ENCODE measurements around the gene PAX4.

PAX4 gene

DNA sequence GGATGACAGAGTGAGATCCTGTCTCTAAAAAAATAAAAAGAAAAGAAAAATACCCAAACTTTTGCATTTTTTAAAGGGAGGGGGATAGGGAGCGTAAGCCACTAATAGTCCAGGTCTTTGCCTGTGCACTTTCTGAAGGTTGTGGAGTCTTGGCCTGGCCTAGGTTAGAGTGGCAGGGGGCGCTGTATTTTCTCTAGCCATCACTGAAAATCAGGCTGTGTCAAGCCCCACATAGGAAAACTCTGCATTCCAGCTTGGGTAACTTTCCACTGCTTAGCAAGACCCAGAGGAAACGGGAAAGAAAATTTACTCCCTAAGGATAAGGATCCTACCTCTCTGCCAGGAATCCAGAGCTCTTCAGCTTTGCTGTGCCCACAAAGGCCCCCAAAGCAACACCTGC is 10.5 kb upstream of the PAX4 start:
- no peak for DNase-seq (ENCODE audit: low read depth)

- DNase-seq (ENCODE audit: low read depth) = no peak
Observed at GRCh38 chr7:127625331-127625730, 7.4 kb upstream of the PAX4 start.

GRCh38 chr7:127620406-127621233 is 2.7 kb upstream of the PAX4 start:
- no peak for DNase-seq (ENCODE audit: low read depth)

DNA sequence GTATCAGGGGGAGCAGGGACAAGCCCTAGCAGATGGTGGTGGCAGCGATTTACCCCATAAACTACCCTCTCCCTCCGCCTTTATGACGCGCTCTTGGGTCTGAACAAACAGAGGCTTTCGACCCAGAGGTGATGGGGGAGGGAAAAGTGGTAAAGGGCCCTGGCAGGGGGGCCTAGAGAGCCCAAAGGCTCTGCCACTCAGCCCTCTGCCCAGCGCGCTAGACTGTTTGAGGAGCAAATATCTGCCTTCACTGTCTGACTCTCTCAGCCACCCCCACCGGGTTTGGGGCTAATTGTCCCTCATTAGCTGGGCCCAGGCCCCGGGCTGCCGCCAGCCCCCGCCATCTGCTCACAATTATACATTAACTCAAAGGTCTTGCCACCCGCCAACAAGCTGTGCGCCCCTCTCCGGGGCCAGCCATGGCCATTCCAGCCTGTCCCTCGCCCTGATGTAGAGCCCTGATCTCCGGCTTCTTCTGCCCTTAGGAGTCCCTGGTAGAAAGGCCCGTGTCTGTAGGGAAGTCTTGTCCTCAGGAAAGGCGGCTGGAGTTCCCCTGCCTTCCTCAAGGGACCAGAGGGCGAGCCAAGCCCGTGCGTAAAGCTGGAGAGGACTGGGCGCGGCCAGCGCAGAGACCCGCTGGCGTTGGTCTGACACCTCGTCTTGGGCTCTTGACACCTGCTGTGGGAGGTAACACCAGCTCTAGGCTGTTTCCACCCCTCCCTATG is 1.9 kb upstream of the PAX4 start:
- DNase-seq (ENCODE audit: low read depth) = no peak

- no peak for DNase-seq (ENCODE audit: low read depth)
Observed at GRCh38 chr7:127618775-127619174, 833 bp upstream of the PAX4 start.

GRCh38 chr7:127616724-127617123 is 1.2 kb downstream of the PAX4 start:
- no peak for DNase-seq (ENCODE audit: low read depth)

GRCh38 chr7:127612263-127612662 is 5.7 kb downstream of the PAX4 start:
- DNase-seq (ENCODE audit: low read depth) = no peak

DNA sequence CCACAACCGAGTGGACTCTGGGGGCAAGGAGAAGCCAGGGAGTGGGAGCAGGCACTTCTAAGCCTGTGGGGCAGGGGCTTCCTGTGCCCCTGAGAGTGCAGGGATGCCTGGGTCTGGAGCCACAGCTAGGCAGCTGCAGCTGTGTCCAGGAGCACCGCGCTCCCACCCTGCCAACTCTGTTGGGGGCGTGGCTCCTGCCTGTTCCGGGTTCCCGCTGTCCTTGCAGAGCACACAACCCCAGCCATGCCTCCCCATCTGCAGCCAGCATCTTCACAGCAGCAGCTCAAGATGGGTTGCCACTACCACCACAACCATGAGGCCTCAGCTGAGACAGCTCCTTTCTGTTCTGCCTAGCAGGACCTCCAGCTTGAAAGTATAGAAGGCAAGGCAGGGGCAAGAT is 8.6 kb downstream of the PAX4 start:
- DNase-seq (ENCODE audit: low read depth) = no peak

- no peak for DNase-seq (ENCODE audit: low read depth)
Observed at GRCh38 chr7:127608446-127608845, 9.5 kb downstream of the PAX4 start.

GRCh38 chr7:127600885-127601284 is 17.1 kb downstream of the PAX4 start:
- DNase-seq (ENCODE audit: low read depth) = no peak

GRCh38 chr7:127598318-127598717 is 19.6 kb downstream of the PAX4 start:
- DNase-seq (ENCODE audit: low read depth) = no peak

- DNase-seq (ENCODE audit: low read depth) = no peak
Observed at GRCh38 chr7:127595737-127596136, 22.2 kb downstream of the PAX4 start.

DNA sequence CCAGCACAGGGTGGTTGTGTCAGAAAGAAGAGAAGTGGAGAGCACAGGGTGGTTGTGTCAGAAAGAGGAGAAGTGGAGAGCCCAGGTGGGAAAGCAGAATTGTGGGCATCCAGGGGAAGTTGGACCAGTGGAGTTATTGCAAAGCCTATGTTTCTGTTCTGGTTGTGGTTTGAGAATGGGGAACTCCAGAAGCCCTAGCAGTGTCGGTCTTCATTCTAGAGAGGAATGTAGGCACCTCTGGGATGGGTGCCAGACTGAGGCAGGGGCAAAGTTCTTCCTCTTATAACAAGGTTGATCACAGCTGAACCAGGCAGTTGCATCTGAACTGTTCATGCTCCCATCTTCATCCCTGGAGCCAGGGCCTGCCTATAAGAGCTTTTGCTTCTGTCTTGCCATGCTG is 23.5 kb downstream of the PAX4 start:
- no peak for DNase-seq (ENCODE audit: low read depth)

DNA sequence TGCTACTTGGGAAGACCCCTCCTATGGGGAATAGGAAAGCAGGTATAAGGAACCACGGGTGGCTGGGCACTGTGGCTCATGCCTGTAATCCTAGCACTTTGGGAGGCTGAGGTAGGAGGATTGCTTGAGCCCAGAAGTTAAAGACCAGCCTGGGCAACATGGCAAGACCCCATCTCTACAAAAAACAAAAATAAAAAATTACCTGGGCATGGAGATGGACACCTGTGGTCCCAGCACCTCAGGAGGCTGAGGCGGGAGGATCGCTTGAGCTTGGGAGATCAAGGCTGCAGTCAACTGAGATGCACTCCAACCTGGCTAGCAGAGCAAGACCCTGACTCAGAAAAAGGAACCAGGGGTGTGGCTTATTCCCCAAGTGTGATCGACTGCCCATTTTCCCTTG is 25.4 kb downstream of the PAX4 start:
- no peak for DNase-seq (ENCODE audit: low read depth)

DNA sequence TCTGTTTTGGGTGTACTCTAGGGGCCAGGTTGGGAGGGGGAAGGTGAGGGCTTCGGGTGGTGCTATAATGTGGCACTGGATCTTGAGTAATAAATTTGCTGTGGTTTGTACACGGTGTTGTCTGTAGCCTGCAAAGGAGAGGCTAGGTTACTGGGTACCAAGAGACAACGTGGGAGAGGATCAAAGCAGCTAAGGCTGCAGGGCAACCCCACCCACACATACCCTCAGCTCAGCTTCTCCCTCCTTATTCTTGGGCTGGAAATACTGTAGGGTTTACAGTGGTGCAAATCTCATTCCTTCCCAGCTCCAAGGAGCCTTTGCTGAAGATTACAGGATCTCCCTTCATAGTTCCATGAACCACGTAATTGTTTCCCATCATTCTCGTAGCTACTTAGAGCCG is 26.4 kb downstream of the PAX4 start:
- no peak for DNase-seq (ENCODE audit: low read depth)

- DNase-seq (ENCODE audit: low read depth) = no peak
Observed at GRCh38 chr7:127591189-127591588, 26.8 kb downstream of the PAX4 start.

GRCh38 chr7:127589896-127590295 is 28.0 kb downstream of the PAX4 start:
- no peak for DNase-seq (ENCODE audit: low read depth)

DNA sequence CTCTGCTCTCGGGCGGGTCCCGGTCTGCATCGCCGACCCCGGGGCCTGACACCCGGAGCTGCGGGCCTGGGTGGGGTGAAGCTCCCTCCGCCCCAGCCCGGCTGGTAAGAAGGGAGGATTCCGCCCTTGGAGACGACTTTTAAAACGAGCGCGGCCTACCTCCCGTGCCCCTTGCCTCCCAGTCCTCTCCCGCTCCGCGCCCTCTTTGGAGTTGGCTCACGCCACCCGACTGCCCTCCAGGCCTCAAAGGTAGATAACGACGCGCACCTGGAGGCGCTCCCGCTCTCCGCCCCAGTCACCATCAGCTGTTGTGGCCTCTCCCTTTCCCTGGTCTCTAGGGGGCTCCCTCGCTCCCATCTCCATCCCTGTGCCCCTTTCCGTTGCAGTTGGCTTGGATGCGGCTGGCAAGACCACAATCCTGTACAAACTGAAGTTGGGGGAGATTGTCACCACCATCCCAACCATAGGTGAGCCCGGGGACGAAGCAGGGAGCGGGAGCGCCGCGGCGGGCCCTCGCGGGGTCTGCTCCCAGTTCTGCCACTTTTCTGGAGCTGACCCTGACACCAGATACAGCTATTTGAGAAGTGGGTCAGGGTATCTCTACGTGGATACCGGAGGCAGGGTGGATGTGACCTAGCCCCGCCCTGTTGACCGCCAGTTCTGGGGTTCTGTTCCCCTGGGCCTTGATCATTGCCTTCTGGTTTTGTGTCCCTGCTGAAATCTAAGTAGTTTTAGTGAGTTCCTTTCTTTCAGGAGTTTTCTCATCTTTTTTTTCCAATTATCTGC is 29.1 kb downstream of the PAX4 start:
- no peak for DNase-seq (ENCODE audit: low read depth)

DNA sequence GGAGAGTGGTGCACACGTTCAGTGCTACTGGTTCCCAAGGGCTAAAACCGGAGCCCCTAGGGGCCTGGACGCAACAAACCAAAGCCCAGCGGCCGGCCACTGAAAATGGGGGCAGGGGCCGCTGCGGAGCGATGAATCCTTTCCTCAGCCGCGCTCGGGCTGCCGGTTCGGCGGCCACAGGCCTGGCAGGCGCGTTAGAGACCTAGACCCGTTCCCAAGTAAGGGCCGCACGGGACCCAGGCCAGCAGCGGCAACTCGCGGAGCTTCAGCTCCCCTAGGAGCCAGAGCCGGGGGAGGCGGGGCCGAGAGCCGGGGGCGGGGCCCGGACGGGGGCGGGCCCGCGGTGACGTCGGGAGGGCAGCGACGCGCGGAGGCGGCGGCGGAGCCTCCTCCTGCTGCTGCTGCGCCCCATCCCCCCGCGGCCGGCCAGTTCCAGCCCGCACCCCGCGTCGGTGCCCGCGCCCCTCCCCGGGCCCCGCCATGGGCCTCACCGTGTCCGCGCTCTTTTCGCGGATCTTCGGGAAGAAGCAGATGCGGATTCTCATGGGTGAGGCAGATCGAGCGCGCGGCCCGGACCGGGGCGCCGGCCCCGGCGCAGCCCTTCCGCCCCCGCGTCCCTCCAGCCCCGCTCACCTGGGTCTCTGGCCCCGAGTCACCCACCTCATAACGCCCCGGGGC is 29.8 kb downstream of the PAX4 start, which contains the start of gene ARF5:
Gene ARF5 (plus strand): TSS at position 393 of the 678 bp plus-strand sequence. CDS start 88 bp downstream, at position 481.
- DNase-seq (ENCODE audit: low read depth) = peak; percentile 76

DNA sequence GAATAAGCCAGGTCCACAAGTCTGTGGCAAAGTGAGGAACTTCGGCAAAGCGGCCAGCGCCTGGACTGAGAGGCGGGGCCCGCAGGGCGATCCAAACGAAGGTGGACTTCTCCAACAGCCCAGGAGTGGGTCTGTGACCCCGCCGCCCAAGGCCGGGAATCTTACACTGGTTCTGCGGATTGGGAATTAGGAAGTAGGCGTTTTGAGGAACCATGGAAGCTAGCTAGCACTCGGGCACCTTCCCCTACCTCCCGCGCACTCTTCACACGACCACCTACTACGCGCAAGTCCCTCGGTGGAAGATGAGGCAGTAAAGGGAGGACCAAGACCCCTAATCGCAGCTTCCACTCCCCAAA is 30.3 kb downstream of the PAX4 start:
- DNase-seq (ENCODE audit: low read depth) = no peak

DNA sequence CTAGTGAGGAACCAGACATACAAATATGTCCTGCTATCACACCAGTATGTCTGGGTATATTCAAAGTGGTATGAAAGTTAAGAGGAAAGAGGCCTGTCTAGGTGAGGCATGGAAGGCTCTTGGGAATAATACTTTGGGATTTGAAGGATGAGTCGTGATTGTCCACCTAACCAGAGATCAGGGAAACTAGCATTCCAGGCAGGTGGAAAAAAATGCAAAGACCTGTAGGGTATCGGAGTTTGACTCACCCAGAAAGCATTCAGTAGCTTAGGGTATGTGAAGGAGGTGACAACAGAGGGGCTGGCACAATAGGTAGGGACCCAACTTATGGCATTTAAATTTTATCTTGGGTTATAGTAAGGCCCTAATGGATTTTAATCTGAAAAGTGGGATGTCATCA is 31.6 kb downstream of the PAX4 start:
- DNase-seq (ENCODE audit: low read depth) = no peak
